Transverse colon (tissue), 3 donors: Measurements from ENCODE around the gene MGAT3.
A peak's percentile ranks its signal among the peaks of the same experiment; 100 is the strongest.

Source experiments
- POLR2A ChIP-seq: fragments of 450-650 bp; IDR thresholded peaks from one replicate; pipeline ENCODE4 v1.6.1; 2016; ENCODE audit warnings: antibody characterized with exemption, mild to moderate bottlenecking, moderate library complexity
- TF ChIP-seq, protein P1 (sequence below), 5 experiments: fragments of 200-600 bp in 3 of 5; fragments of 450-650 bp in 2 of 5; sonication (generic) in 3 of 5; IDR thresholded peaks; 1 replicate in 2 of 5; 2 replicates in 3 of 5; pipeline ENCODE4 v1.5.1; 2016 to 2017; ENCODE audit warnings: antibody characterized with exemption in 5 of 5, inconsistent platforms in 3 of 5, mild to moderate bottlenecking in 2 of 5, moderate library complexity in 1 of 5

DNA sequence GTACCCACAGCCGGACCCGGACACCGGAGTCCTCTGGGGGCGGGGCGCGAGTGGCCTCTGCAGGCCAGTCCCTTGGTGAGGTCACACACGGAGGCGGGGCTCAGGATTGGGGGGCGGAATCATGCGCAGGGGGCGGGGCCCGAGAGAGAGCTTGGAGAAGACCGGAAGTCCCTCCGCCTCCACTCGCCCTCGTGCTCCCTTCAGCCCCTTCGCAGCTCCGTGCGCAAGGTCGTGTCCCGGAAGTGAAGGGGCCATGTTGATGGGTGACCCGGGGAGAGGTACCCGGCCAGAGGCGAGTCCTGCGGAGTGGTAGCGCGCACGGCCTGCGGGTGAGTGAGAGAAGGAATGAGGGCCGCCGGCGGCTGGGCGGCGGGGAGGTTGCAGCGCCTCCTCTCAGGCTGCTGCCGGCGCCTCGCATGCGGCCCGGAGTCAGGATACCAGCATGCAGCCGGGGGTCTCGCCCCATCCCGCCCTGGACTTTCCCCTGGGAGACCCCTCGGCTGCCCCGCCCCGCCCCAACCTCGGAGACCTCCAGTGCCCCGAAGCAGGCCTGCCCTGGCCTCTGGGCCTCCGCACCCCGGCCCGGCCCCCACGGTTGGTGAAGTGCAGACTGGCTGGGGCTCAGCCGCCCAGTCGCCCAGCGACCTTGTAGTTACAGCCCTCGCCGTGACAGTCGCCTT, 45.4 kb downstream of the MGAT3 start, which contains the start of gene MIEF1:
- TF ChIP-seq, protein P1, sequence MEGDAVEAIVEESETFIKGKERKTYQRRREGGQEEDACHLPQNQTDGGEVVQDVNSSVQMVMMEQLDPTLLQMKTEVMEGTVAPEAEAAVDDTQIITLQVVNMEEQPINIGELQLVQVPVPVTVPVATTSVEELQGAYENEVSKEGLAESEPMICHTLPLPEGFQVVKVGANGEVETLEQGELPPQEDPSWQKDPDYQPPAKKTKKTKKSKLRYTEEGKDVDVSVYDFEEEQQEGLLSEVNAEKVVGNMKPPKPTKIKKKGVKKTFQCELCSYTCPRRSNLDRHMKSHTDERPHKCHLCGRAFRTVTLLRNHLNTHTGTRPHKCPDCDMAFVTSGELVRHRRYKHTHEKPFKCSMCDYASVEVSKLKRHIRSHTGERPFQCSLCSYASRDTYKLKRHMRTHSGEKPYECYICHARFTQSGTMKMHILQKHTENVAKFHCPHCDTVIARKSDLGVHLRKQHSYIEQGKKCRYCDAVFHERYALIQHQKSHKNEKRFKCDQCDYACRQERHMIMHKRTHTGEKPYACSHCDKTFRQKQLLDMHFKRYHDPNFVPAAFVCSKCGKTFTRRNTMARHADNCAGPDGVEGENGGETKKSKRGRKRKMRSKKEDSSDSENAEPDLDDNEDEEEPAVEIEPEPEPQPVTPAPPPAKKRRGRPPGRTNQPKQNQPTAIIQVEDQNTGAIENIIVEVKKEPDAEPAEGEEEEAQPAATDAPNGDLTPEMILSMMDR (IDR thresholded peaks at IDR 0.05): no peak
- TF ChIP-seq POLR2A: peak; percentile 53
